NB4 (cell line): ENCODE results near the gene TRAF7.

Source experiments
- DNase-seq: peaks from one replicate; pipeline ENCODE4 v3.0.0; 2010; ENCODE audit warnings: low read depth
- H3K4me3 ChIP-seq: one replicate; pipeline ENCODE4 v1.5.1; 2011; ENCODE audit warnings: mild to moderate bottlenecking, low read depth, low read length, moderate library complexity
- MYC ChIP-seq: IDR thresholded peaks from 2 replicates; pipeline ENCODE4 v1.6.1; 2011; ENCODE audit warnings: low read depth, low read length
- POLR2A ChIP-seq: IDR thresholded peaks from 2 replicates; pipeline ENCODE4 v1.6.1; 2011; ENCODE audit warnings: mild to moderate bottlenecking; ENCODE audit not compliant: insufficient read length; ENCODE audit errors: extremely low read depth
- TF ChIP-seq, protein P1 (sequence below): IDR thresholded peaks from one replicate; pipeline ENCODE4 v1.5.1; 2012; ENCODE audit warnings: low read depth, low read length
- TF ChIP-seq, protein P2 (sequence below): IDR thresholded peaks from 2 replicates; pipeline ENCODE4 v1.6.1; 2011; ENCODE audit warnings: low read depth, low read length

Gene TRAF7

DNA sequence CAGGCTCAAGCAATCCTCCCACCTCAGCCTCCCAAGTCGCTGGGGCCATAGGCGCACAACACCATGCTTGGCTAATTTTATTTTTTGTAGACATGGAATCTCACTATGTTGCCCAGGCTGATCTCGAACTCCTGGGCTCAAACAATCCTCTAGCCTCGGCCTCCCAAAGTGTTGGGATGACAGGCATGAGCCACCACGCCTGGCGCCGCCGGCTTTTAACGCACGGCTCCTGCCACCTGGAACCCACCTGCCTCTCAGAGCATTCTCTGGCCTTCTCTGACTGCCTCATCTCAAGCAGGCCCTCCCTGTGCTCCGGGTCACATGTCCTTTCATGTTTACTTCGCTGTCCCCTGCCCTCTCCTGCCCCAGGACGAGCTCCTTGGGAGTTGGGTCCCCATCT is 30.5 kb downstream of the TRAF7 start:
- no peak overlapping the region for H3K4me3 ChIP-seq
- TF ChIP-seq POLR2A (no peak), MYC (no peak)
- TF ChIP-seq, protein P1, sequence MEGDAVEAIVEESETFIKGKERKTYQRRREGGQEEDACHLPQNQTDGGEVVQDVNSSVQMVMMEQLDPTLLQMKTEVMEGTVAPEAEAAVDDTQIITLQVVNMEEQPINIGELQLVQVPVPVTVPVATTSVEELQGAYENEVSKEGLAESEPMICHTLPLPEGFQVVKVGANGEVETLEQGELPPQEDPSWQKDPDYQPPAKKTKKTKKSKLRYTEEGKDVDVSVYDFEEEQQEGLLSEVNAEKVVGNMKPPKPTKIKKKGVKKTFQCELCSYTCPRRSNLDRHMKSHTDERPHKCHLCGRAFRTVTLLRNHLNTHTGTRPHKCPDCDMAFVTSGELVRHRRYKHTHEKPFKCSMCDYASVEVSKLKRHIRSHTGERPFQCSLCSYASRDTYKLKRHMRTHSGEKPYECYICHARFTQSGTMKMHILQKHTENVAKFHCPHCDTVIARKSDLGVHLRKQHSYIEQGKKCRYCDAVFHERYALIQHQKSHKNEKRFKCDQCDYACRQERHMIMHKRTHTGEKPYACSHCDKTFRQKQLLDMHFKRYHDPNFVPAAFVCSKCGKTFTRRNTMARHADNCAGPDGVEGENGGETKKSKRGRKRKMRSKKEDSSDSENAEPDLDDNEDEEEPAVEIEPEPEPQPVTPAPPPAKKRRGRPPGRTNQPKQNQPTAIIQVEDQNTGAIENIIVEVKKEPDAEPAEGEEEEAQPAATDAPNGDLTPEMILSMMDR, result no peak
- TF ChIP-seq, protein P2, sequence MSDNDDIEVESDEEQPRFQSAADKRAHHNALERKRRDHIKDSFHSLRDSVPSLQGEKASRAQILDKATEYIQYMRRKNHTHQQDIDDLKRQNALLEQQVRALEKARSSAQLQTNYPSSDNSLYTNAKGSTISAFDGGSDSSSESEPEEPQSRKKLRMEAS, result no peak
- no peak for DNase-seq

DNA sequence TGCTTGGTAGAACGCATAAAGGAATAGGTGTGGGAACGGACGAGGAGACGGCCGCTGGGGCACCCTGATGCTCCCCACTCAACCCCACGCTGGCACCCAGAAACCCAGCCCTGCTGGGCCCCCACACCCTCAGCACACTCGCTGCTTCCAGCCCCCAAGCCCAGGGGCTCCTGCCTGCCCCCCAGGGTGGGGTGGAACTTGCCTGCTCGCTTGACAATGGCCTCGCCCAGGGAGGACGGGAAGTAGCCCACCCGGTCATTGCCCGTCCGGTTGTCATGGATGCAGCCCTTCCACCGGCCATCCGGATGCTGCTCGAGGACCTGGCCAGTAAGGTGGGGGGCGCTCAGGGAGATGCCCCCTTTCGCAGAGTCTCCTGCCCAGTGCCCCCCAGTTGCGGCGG is 30.9 kb downstream of the TRAF7 start:
- no peak for DNase-seq
- TF ChIP-seq, protein P1, result no peak
- TF ChIP-seq POLR2A (no peak), MYC (no peak)
- TF ChIP-seq, protein P2, result no peak
- no peak overlapping the region for H3K4me3 ChIP-seq

DNA sequence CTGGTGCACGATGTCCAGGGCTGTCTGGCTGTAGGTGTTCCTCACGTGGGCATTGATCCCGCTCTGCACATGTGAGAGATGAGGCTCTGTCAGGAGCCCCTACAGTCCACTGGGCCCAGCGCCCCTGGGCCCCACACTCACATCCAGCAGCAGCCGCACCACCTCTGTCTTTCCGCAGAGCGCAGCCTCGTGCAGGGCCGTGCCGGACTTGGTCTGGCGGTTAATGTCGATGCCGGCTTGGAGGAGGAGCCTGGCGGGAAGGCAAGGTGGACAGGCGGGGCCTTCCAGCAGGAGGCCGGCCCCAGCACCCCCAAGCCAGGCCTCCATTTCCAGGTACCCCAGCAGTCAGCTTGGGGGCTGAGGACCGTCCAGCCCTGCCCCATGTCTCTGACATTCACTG is 31.6 kb downstream of the TRAF7 start:
- no peak for DNase-seq
- TF ChIP-seq, protein P2, result no peak
- no peak overlapping the region for H3K4me3 ChIP-seq

DNA sequence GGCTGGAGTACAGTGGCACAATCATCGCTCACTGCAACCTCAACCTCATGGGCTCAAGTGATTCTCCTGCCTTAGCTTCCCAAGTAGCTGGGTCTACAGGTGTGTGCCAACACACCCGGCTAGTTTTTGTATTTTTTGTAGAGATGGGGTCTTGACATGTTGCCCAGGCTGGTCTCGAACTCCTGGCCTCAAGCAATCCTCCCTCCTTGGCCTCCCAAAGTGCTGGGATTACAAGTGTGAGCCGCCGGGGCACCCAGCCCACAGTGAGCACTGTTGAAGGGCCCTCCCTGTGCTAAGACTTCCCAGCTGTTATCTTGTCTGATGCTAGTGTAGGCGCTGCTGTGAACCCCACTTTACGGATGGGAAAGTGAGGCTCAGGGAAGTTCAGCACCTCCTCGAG is 32.8 kb downstream of the TRAF7 start:
- H3K4me3 ChIP-seq, result no peak overlapping the region
- no peak for DNase-seq
- no peak for TF ChIP-seq MYC
- TF ChIP-seq, protein P2, result no peak
- TF ChIP-seq, protein P1, result no peak
- TF ChIP-seq POLR2A, result no peak

DNA sequence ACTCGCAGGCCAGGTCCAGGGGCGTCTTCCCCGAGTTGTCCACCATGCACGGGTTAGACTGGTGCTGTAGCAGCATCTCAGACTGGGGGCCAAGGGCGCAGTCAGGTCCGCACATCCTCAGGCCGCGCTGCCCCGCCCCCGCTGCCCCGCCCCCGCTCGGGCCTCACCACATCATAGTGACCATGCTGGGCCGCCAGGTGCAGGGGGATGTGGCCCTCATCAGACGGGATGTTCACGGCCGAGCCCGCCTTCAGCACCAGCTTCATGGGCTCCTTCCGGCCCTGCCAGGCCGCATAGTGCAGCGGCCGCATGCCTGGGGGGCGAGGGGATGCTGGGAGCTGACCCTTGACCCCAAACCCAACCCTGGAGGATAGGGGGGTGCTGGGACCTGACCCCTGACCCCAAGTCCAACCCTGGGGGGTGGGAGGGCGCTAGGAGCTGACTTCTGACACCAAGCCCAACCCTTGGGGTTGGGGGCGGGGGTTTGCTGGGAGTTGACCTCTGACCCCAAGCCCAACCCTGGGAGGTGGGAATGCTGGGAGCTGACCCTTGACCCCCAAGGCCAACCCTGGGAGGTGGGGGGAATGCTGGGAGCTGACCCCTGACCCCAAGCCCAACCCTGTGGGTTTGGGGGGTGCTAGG is 33.8 kb downstream of the TRAF7 start:
- no peak overlapping the region for H3K4me3 ChIP-seq
- DNase-seq, result no peak
- TF ChIP-seq, protein P2, result no peak
- TF ChIP-seq, protein P1, result no peak
- no peak for TF ChIP-seq MYC
- no peak for TF ChIP-seq POLR2A

DNA sequence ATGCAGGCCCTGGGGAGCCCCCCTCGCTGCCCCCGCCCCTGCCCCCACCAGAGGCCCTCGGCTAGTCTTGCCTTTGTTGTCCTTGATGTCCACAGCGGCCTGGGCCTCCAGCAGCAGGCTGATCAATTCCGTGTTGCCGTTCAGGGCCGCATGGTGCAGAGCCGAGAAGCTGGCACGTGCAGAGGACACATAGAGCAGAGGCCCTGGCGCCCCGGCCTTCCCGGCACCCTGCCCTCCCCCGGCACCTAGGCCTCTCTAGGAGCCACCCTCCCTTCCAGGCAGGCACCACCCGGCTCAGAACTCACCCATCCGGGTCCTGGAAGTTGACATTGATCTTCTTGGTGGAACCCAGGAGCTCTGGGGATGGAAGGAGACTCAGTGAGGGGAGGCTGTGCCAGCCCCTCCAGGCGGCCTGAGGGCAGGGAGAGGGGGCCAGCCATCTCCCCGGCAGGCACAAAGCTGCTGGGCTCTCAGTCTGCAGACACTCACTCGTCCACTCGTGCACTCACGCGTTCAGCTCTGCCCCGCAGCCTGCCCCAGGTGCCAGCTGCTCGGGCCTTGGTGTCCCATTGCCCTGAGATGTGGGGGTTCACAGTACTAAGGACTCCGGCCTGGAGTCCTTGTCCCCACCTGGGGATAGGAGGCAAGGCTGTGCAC is 34.5 kb downstream of the TRAF7 start:
- no peak overlapping the region for H3K4me3 ChIP-seq
- no peak for TF ChIP-seq POLR2A
- TF ChIP-seq, protein P2, result no peak
- no peak for TF ChIP-seq MYC
- DNase-seq, result no peak
